ENCODE measurements around the gene CAMK2A.

- TF ChIP-seq CTCF (conservative IDR thresholded peaks at IDR 0.05): no peak
- no peak for TF ChIP-seq EZH2 (IDR thresholded peaks at IDR 0.05; ENCODE audit: low read depth)
Observed at GRCh38 chr5:150217038-150217437, 72.5 kb downstream of the CAMK2A start.
